ENCODE results near the gene CYB561D2.

The CYB561D2 gene

GRCh38 chr3:50374363-50375257 is 23.9 kb downstream of the CYB561D2 start:
- no peak for FAIRE-seq
- no peak for TF ChIP-seq CTCF (IDR thresholded peaks at IDR 0.05; ENCODE audit: insufficient read depth, missing control alignments)
- DNase-seq (ENCODE audit: insufficient read length, low spot score): no peak

- no peak for DNase-seq (ENCODE audit: insufficient read length, low spot score)
- no peak for FAIRE-seq
- TF ChIP-seq CTCF (IDR thresholded peaks at IDR 0.05; ENCODE audit: insufficient read depth, missing control alignments): peak; percentile 9
Measured at GRCh38 chr3:50375258-50375931, 24.7 kb downstream of the CYB561D2 start.

- FAIRE-seq: no peak
- TF ChIP-seq CTCF (IDR thresholded peaks at IDR 0.05; ENCODE audit: insufficient read depth, missing control alignments): no peak
- DNase-seq (ENCODE audit: insufficient read length, low spot score): no peak
Measured at GRCh38 chr3:50378024-50378423, 27.4 kb downstream of the CYB561D2 start.

- DNase-seq (ENCODE audit: insufficient read length, low spot score): no peak
- no peak for TF ChIP-seq CTCF (IDR thresholded peaks at IDR 0.05; ENCODE audit: insufficient read depth, missing control alignments)
- no peak for FAIRE-seq
Measured at GRCh38 chr3:50378757-50379156, 28.1 kb downstream of the CYB561D2 start.

GRCh38 chr3:50380405-50381085 is 29.9 kb downstream of the CYB561D2 start:
- DNase-seq (ENCODE audit: insufficient read length, low spot score) (no peak), FAIRE-seq (no peak)
- no peak for TF ChIP-seq CTCF (IDR thresholded peaks at IDR 0.05; ENCODE audit: insufficient read depth, missing control alignments)

- no peak for FAIRE-seq
- TF ChIP-seq CTCF (IDR thresholded peaks at IDR 0.05; ENCODE audit: insufficient read depth, missing control alignments): no peak
- peak; percentile 60 for DNase-seq (ENCODE audit: insufficient read length, low spot score)
Measured at GRCh38 chr3:50381383-50381782, 30.7 kb downstream of the CYB561D2 start.
